ENCODE data around the gene ABCC1. TPM values are rescaled to one million over a fixed set of nuclear protein-coding genes. Genes with fewer than 3 reads are reported as not detected.

Gene ABCC1
- total RNA-seq, 1 donor from 2014 or later = 2.5 TPM

DNA sequence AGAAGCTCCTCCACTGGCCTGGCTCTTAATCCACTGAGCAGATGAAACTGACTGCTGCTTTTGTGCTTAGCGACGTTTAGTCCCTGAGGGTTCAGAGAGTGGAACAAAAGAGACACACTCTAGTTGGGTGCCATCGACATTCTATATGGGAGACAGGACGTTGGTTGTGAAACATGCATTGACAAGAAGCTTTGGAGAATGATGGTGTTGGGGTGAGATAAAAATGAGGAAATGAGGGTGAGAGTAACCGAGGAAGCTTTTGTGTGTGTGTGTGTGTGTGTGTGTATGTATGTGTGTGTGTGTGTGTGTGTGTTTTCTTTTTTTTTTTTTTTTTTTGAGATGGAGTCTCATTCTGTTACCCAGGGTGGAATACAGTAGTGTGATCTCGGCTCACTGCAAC, 89.5 kb downstream of the ABCC1 start:
- DNase-seq (ENCODE audit: low spot score) (no peak), ATAC-seq (no peak)

DNA sequence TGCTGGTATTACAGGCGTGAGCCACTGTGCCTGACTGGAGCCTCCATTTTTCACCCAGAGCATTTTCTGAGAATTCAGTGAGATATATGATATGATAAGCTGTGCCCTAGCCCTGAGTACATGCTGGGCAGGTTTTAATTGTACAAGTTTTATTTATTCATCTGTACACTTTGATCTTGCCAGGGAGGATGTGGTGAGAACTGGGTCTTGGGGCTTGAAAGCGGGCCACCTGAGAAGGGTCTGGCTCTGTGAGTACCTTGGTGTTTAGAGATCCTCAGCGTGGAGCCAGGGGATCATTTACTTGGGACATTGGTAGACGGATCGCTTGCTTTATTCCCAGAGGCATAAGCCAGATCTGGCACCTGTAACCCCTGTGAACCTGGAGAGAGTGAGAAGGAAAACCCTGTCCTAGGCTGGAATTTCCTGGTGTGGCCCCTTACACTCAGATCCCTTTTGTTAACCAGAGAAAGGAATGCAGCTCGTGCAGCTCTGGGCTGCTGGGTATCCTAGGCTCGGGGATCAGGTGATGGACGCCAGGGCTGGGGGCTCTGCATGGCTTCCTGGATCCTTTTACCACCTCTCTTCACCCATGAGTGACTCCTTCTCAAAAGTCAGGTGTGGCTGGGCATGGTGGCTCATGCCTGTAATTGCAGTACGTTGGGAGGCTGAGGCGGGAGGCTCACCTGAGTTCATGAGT, 91.9 kb downstream of the ABCC1 start:
- DNase-seq (ENCODE audit: low spot score) = no peak
- ATAC-seq = no peak

DNA sequence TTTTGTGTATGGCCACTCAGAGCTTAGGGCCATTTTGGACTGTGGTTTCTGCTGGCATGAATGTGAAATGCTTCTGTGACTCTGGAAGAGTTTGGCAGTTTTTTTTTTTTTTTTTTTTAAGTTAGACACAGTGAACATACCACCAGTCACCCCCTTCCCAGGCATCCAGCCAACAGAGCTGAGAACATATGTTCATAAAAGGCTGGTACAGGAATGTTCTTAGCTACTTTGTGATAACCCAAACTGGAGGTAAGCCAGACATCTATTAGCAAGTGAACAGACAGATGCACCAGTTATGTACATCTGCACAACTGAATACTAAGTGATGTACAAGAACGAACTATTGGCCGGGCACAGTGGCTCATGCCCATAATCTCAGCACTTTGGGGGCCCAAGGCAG, 92.7 kb downstream of the ABCC1 start:
- ATAC-seq (no peak), DNase-seq (ENCODE audit: low spot score) (no peak)

DNA sequence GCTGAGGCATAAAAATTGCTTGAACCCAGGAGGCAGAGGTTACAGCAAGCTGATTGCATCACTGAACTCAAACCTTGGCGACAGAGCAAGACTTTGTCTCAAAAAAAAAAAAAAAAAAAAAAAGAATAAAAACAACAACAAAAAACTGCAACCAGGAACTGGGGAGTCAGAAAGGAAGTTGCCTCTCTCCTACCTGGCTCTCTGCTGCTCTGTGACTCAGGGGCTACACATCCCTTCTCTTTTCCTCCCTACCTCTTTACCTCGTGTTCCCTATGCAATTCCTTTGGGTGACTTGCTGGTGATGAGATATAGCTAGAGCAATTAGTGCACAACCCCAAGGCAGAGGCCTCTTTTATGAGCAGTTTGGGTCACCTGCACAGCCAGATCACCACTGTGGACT, 95.9 kb downstream of the ABCC1 start:
- ATAC-seq (no peak), DNase-seq (ENCODE audit: low spot score) (no peak)

DNA sequence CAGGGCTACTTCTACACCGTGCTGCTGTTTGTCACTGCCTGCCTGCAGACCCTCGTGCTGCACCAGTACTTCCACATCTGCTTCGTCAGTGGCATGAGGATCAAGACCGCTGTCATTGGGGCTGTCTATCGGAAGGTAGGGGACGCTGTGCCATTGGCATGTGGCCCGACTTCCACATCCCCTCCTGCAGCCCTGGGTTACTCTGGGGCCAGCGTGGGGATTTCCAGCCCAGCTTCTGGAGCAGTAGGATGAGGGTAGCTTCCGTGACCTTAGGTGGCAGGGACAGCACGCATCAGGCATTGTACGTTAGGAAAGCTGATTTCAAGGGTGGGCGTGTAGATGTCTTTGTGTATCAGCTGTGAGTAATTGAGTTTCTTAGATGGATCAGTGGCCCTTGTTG, 96.5 kb downstream of the ABCC1 start:
- ATAC-seq (no peak), DNase-seq (ENCODE audit: low spot score) (no peak)

DNA sequence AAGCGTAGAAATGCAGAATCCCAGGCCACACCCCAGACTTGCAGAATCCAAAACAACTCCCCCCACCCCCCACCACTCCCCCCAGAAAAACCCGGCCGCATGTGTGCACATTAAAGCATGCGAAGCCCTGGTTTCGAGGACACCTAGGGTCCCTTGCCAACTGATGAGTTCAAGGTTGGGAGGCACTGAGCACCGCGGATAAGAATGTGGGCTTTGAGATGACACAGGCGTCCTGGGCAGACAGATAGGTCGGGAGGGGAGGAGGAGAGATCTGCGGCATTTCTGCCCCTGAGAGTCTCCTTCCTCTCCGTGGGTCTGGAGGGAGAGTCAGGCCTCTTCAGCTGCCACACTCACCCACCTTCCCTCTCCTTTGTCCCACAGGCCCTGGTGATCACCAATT, 98.3 kb downstream of the ABCC1 start:
- no peak for DNase-seq (ENCODE audit: low spot score)
- no peak for ATAC-seq

DNA sequence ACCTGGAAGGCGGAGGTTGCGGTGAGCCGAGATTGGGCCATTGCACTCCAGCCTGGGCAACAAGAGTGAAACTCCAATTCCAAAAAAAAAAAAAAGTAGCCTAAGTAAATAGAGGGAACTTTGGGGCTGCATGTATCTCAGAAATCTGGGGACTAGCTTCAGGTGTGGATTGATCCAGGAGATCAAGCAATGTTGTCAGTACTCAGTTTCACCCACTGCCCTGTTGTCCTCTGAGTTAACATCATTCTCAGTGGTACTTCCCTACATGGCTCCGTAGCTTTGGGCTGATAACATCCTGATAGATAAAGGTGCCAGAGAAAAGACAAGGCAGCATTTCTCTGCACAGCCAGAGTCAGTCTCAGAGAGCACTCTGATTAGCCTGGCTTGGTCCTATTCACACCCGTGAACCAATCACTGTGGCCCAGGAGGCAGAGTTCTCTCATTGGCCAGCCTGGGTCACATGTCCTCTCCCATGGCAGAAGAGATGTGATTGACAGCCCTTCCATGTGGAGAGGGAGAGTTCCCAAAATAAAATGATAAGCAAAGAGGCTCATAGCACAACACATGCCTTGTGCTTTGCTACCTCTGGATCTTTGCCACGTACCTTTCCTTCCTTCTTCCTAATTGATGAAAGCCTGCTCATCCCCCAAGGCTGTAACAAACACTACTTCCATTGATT, 99.6 kb downstream of the ABCC1 start:
- no peak for ATAC-seq
- no peak for DNase-seq (ENCODE audit: low spot score)

DNA sequence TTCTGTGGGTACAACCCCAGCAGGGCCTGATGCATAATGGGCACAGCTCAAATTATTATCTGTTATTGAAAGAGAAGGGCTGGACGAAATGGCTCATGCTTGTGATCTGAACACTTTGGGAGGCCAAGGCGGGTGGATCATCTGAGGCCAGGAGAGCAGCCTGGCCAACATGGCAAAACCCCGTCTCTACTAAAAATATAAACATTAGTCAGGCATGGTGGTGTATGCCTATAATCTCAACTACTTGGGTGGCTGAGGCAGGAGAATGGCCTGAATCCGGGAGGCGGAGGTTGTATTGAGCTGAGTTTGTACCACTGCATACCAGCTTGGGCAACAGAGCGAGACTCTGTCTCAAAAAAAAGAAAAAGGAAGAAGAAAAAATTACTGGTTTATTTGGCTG, 100.7 kb downstream of the ABCC1 start:
- DNase-seq (ENCODE audit: low spot score) (no peak), ATAC-seq (no peak)

DNA sequence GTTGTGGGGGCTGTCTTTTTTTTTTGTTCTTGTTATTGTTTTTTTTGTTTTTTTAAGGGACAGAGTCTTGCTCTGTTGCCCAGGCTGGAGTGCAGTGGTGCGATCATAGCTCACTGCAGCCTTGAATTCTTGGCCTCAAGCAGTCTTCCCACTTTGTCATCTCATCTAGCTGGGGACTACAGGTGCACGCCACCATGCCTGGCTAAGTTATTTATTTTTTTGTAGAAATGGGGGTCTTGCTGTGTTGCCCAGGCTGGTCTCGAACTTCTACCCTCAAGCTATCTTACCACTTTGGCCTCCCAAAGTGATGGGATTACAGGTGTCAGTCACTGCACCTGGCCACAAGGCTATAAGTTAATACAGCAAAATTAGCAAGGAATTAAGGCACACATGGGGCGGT, 101.7 kb downstream of the ABCC1 start:
- ATAC-seq = no peak
- DNase-seq (ENCODE audit: low spot score) = no peak

DNA sequence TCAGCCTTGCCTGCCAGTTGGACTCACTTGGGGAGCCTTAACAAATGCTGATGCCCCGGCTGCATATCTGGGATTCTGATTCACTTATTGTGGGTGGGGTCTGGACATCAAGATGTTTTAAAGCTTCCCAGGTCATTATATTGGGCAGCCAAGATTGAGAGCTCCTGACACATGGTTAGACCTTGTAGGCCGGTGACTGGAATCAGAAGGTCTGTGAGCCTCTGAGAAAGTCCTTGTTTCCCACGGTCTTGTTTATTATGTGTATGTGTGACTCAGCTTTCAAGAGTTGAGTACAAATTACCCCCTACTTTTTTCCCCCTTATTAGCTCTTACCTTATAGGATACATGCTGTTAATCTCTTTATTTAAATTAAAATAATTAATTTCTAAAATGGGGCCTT, 103.5 kb downstream of the ABCC1 start:
- no peak for DNase-seq (ENCODE audit: low spot score)

DNA sequence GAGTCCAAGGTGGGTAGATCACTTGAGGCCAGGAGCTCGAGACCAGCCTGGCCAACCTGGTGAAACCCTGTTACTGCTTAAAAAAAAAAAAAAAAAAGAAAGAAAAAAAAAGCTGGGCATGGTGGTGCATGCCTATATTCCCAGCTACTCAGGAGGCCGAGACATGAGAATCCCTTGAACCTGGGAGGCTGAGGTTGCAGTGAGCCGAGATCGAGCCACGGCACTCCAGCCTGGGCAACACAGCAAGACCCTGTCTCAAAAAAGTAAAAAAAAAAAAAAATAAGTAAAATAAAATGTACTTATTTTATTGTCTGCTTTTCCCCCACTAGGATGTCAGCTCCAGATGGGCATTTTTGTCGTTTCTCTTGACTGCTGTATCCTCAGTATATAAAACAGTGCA, 107.7 kb downstream of the ABCC1 start:
- no peak for ATAC-seq
- DNase-seq (ENCODE audit: low spot score) = no peak

More for the DNA sequence above, 103.5 kb downstream of the ABCC1 start:
- no peak for ATAC-seq

DNA sequence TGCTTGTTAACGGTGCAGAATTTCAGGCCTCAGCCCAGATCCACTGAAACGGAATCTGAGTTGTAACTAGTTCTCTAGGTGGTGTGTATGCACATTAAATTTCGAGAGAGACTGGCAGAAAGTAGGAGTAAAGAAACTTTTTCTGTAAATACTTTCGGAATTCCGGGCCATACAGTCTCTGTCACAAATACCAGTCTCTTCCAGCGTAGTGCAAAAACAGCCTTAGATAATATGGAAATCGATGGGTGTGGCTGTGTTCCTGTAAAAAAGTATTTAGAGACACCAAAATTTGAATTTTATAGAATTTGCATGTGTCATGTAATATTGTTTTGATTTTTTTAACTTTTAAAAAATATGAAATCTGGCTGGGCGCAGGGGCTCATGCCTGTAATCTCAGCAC, 109.7 kb downstream of the ABCC1 start:
- ATAC-seq (no peak), DNase-seq (ENCODE audit: low spot score) (no peak)

DNA sequence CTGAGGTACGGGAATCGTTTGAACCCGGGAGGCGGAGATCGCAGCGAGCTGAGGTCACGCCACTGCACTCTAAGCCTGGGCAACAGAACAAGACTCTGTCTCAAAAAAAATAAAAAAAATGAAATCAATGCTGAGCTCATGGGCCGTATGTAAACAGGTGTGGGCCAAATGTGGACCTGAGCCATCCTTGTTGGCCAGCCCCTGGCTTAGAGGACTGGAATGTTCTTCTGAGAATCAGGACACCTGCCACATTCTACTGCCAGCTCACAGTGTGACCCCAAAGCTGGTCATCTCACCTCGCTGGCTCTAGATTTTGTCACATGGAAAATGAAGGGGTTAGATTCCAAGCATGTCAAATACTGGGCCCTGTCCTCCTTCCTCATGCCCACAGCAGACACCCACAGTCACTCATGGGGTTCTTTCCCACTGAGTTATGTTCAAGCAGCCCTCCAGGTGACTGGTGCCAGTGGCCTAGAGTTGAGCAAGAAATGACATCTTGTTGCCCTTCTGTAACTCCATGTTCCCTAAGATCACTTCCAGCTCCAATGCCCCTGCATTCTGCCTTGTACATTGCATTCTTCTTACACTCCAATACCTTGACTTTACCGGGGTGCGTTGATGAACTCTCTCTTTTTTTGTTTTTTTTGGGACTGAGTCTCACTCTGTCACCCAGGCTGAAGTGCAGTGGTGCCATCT, 110.6 kb downstream of the ABCC1 start:
- DNase-seq (ENCODE audit: low spot score) = peak; percentile 52
- ATAC-seq = peak; percentile 72

DNA sequence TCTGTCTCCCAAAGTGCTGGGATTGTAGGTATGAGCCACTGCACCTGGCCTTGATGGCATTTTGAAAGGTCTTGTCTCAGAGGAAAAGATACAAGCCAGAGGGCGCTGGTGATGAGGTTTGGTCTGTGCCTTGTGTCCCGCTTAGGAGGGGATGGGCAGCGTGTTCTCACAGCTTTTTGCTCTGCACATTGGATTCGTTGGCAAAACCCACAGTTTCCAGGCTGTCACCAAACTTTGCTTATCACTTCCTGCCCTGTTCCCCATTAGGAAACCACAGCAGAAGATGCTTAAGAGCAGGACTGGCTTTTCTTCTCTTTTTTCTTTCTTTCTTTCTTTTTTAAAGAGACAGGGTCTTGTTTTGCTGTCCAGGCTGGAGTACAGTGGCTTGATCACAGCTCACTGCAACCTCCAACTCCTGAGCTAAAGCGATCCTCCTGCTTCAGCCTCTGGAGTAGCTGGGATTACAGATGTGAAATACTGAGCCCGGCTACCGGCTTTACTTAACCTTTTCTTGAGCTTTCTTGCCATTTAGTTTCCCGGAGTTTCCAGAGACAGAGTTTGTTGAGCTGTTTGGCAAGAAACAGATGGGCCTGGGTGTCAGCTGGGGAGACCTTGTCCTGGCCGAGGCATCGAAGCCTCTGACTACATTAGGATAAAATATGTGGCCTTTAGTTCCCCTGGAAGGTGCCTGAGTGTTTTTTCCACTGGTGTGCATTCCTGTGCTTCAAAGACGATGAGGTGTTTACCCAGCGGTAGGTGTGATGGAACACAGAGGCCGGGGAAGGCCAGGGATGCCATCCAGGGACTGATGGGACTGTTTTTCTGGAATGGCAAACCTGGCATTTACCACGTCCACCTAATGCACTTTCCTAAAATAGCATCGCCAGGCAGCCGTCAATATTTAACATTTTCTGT, 112.9 kb downstream of the ABCC1 start:
- no peak for ATAC-seq

DNA sequence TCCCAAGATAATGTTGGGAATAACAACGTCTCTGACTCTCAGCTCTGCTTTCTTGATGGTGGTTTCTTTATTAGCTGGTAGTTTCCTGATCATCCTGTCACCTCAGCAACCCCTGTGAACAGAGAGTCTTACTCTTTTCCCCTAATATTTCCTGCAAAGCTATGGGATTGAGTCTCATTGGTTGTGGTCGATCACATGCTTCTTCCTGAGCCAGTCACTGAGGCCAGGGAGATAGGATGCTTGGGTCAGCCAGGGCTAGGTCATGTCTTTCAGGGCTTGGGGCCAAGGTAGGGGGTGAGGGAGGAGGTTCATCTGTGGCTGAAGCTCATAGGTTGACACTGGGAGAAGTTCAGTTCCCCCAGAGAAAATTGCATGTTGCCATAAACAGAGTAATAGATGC, 114.3 kb downstream of the ABCC1 start:
- DNase-seq (ENCODE audit: low spot score) = no peak
- no peak for ATAC-seq

More for the DNA sequence above, 112.9 kb downstream of the ABCC1 start:
- no peak for DNase-seq (ENCODE audit: low spot score)

DNA sequence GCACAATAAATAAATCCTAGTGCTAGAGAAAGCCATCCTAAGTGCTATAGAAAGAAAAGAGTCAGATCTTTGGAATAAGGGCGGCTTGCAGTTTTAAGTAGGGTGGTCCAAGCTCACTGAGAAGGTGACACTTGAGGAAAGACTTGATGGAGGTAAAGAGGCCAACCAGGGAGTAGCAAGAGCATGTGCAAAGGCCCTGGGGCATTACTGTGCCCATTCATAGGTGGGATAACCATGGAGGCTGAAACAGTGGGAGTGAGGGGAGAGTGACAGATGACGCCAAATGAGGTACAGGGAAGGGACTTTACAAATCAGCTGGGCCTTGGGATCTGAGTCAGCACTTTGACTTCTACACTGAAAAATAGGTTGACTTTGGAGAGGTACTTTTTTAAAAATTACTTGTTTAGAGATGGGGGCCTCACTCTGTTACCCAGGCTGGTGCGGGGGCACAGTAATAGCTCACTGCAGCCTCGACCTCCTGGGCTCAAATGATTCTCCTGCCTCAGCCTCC, 115.5 kb downstream of the ABCC1 start:
- ATAC-seq (no peak), DNase-seq (ENCODE audit: low spot score) (no peak)

DNA sequence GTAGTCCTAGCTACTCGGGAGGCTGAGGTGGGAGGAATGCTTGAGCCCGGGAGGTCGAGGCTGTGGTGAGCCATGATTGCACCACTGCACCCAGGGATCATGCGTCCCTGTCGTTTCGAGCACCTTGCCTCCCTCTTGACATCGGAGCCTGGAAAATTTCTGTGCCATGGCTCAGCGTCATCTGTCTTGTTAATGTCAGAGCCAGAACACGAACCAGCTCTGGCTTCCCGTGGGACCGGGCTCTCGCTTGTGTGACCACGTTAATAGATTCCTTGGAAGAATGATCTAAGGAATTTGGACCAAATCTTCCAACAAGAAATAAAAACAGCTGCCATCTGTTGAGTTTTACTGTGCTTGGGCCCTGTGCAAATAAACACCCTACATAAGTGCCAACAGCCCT, 117.7 kb downstream of the ABCC1 start:
- DNase-seq (ENCODE audit: low spot score) (no peak), ATAC-seq (no peak)

DNA sequence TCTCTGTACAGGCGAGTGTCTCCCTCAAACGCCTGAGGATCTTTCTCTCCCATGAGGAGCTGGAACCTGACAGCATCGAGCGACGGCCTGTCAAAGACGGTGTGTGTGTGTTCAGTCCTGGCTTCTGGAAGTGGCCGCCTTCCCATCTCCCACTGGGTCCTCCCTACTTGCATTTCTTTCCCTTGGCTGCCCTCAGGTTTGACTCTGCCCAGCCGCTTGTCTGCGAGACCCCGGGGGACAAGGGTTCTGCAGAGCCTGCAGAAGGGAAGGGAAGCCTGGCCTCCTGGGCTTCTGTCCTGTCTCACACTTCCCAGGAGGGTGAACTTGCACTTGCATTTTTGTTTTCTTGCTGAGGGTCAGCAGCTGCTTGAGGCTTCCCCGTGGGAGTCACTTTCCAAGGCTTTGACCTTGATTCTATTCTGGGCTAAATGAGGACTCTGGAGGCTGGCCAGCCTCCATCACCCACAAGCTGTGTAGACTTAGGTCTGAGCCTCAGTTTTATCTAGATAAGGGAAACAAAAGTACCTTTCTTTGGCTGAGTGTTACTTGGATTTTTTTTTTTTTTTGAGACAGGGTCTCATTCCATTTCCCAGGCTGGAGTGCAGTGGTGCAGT, 122.3 kb downstream of the ABCC1 start:
- DNase-seq (ENCODE audit: low spot score) (no peak), ATAC-seq (no peak)

DNA sequence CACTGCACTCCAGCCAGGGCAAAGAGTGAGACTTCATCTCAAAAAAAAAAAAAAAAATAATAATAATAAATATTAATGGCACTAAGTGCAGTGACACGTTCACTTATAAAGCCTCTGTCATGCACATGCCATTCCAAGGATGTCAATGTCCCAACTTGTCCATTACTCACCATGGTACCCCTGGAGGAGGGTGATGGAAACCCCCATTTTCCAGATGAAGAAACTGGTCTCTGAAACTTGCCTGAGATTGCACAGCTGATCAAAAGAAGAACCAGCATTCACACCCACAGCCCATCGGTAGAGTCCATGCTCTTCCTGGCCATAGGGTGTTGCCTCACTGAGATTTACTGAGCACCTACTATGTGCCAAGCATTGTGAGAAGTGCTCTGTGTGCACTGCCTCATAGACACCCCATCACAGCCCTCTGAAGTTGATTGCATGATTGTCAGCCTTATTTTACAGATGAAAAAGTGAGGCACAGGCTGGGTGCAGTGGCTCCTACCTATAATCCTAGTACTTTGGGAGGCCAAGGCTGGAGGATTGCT, 123.7 kb downstream of the ABCC1 start:
- no peak for DNase-seq (ENCODE audit: low spot score)
- ATAC-seq = no peak

All from left lobe of liver (tissue), 2 donors.